SHP77 treated with DMSO at 0.1 percent for 48 hours (cell line): ENCODE measurements around the gene TMEM39B.
A peak's percentile ranks its signal among the peaks of the same experiment; 100 is the strongest.
"Not testable (repeated sequence)": the region's sequence is repeated elsewhere in the genome, so short reads cannot be mapped to it uniquely, and the experiment has no call there.

ENCODE experiments used
- DNase-seq: peaks from one replicate; lab custom pipeline; 2025; lab: John Stamatoyannopoulos, UW

The TMEM39B gene

GRCh38 chr1:32072622-32073298 lies at the start of gene TMEM39B:
TSS of gene TMEM39B (plus strand) at chr1:32072939. CDS start at chr1:32073048, 109 bp downstream.
- DNase-seq: peak; percentile 98

GRCh38 chr1:32023351-32023750 lies 49.4 kb upstream of the TMEM39B start:
- DNase-seq: no peak

- DNase-seq: no peak
Measured at GRCh38 chr1:32025515-32025914, 47.2 kb upstream of the TMEM39B start.

- DNase-seq: no peak
Measured at GRCh38 chr1:32028746-32029145, 44.0 kb upstream of the TMEM39B start.

GRCh38 chr1:32031578-32032274 lies 41.0 kb upstream of the TMEM39B start:
- no peak for DNase-seq

- DNase-seq: no peak
Measured at GRCh38 chr1:32032275-32032615, 40.5 kb upstream of the TMEM39B start.

- DNase-seq: no peak
Measured at GRCh38 chr1:32035119-32035518, 37.6 kb upstream of the TMEM39B start.

- no peak for DNase-seq
Measured at GRCh38 chr1:32040711-32041110, 32.0 kb upstream of the TMEM39B start.

GRCh38 chr1:32042330-32042729 lies 30.4 kb upstream of the TMEM39B start:
- DNase-seq: no peak

- DNase-seq: no peak
Measured at GRCh38 chr1:32044234-32044633, 28.5 kb upstream of the TMEM39B start.

GRCh38 chr1:32045772-32046171 lies 27.0 kb upstream of the TMEM39B start:
- no peak for DNase-seq

- DNase-seq: no peak
Measured at GRCh38 chr1:32047701-32048100, 25.0 kb upstream of the TMEM39B start.

GRCh38 chr1:32048440-32048839 lies 24.3 kb upstream of the TMEM39B start:
- no peak for DNase-seq

GRCh38 chr1:32051706-32052105 lies 21.0 kb upstream of the TMEM39B start:
- no peak for DNase-seq

- DNase-seq: no peak
Measured at GRCh38 chr1:32052887-32053286, 19.9 kb upstream of the TMEM39B start.

GRCh38 chr1:32055416-32055815 lies 17.3 kb upstream of the TMEM39B start:
- DNase-seq: no peak

- DNase-seq: no peak
Measured at GRCh38 chr1:32056598-32056997, 16.1 kb upstream of the TMEM39B start.

- no peak for DNase-seq
Measured at GRCh38 chr1:32060914-32061313, 11.8 kb upstream of the TMEM39B start.

GRCh38 chr1:32062867-32063230 lies 9.9 kb upstream of the TMEM39B start:
- no peak for DNase-seq

- peak; percentile 23 for DNase-seq
Measured at GRCh38 chr1:32063261-32063681, 9.5 kb upstream of the TMEM39B start.

GRCh38 chr1:32065613-32066488 lies 6.9 kb upstream of the TMEM39B start:
- not testable (repeated sequence) for DNase-seq

GRCh38 chr1:32066489-32066873 lies 6.3 kb upstream of the TMEM39B start:
- peak; percentile 9 for DNase-seq
